NT2/D1 (cell line): ENCODE measurements around the gene RAD9A.

ENCODE experiments used
- SUZ12 ChIP-seq: IDR thresholded peaks from 2 replicates; pipeline ENCODE4 v1.6.1; 2011; ENCODE audit not compliant: insufficient read length, insufficient read depth; ENCODE audit errors: extremely low read depth
- YY1 ChIP-seq: IDR thresholded peaks from 2 replicates; pipeline ENCODE4 v1.6.1; 2011; ENCODE audit not compliant: insufficient read length, insufficient read depth
- ZNF274 ChIP-seq: IDR thresholded peaks from 2 replicates; pipeline ENCODE4 v1.6.1; 2011; ENCODE audit warnings: mild to moderate bottlenecking, low read depth, low read length

- TF ChIP-seq ZNF274 (no peak), SUZ12 (no peak), YY1 (no peak)
Observed at GRCh38 chr11:67431346-67432249, 39.8 kb downstream of the RAD9A start.
